ENCODE measurements around the gene DRC3.
"Not testable (repeated sequence)": the region's sequence is repeated elsewhere in the genome, so short reads cannot be mapped to it uniquely, and the experiment has no call there.

Gene DRC3

DNA sequence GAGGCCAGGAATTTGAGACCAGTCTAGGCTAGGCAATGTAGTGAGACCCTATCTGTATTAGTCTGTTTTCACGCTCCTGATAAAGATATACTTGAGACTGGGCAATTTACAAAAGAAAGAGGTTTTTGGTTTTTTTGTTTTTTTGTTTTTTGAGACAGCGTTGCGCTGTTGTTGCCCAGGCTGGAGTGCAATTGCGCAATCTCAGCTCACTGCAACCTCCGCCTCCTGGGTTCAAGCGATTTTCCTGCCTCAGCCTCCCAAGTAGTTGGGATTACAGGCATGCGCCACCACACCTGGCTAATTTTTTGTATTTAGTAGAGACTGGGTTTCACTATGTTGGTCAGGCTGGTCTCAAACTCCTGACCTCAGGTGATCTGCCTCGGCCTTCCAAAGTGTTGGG is 23.2 kb downstream of the DRC3 start:
- DNase-seq, result not testable (repeated sequence)

DNA sequence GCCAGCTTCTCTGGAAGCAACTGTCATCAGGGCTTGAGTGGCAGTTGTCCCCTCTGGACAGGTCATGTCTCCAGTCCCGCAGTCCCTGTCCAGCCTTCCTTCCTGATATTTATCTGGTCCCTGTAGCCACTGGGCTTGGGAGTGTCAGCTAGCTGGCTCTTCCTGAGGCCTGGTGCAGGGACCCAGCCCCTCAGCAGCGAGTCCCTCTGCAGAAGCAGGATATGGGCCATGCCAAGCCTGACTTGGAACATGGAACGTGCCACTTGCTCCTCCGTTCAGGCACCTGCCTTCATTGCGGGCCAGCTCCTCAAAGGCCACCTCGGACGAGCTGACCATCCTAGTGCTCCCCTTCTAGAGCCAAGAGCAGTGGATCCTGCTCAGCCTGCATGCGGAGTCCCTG is 26.3 kb downstream of the DRC3 start:
- DNase-seq, result no peak

DNA sequence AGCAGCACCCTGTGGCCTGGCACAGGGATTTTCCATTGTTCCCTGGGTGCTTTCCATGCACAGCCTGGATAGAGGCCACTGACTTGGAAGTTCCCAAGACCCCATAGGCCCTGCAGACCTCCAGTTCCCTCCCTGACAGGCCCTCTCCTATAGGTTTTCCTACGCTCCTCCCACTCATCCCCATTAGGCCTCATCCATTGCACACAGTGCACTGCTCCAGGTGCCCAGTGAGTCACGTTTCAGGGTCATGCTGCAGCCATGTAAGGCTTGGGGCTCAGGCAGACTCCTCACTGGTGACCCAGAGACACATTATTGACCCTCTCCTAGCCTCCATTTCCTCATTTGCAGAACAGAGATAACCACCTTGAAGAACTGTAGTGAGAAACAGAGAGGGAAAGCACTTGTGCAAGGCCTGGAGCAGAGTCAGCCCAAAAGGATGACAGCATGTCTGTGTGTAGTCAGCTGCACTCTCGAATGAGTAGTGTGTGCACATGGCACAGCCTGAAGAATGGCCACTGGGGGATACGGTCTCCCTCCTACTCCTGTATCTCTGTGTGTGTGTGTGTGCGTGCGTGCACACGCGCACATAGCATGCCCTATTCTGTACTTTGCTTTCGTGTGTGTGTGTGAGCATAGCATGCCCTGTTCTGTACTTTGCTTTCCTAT is 26.8 kb downstream of the DRC3 start:
- DNase-seq, result no peak

DNA sequence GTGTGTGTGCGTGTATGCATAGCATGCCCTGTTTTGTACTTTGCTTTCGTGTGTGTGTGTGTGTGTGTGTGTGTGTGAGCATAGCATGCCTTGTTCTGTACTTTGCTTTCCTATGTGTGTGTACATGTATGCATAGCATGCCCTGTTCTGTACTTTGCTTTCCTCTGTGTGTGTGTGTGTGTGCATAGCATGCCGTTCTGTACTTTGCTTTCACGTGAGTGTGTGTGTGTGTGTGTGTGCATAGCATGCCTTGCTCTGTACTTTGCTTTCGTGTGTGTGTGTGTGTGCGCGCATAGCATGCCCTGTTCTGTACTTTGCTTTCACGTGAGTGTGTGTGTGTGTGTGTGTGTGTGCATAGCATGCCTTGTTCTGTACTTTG is 27.4 kb downstream of the DRC3 start:
- DNase-seq, result no peak

DNA sequence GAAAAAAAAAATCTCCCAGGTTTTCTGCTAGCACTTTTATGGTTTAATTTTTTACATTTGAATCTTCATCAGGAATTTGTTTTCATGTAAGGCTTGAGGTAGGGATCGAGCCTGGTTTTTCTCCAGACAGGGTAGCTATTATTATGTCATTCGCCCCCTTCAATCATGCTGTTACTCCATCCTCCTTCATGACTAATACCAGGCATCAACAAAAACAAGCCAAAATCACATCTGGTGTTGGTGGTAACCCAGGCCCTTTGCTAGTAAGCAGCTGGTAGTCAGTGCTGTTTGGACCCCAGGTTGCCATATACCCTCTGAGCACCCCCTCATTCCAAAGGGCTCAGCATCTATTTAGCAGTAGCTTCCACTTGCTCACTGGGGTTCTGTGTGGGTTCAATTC is 29.5 kb downstream of the DRC3 start:
- DNase-seq, result no peak

DNA sequence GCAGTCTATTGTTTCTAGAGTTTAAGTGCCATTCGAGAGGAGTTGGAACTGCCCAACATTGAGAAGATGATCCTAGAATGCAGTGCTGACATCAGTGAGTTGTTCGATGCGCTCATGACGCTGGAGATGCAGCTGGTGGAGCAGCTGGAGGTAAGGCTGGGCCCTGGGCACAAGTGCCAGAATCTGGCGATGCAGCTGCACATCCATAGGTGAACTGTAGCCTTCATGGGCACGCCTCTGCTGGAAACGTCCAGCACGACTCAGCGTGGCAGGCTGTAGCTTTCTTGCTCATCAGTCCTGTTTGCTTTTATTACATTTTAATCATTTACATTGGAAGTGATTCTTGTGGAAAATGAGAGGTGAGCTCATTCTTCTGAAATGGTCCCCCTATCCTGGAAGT is 31.7 kb downstream of the DRC3 start:
- peak; percentile 95 for DNase-seq

DNA sequence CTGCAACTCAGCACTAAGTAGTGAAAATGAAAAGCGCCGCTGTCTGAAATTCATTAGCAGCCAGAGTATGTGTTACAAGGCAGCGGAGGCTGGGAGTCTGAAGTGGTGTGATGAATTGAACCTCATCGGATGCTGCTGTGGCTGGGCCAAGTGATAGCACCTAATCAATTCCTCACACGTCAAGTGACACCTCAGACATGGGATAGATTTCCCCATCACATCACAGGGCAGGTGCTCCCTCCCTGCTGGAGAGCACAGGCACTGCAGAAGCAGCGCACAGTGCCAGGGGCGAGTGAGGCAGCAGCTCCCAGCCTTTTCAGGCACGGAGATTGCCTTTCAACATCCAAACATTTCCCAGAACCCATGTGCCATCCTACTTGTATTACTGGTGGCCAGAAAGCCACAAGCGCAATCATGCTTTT is 32.2 kb downstream of the DRC3 start:
- DNase-seq, result peak; percentile 9

DNA sequence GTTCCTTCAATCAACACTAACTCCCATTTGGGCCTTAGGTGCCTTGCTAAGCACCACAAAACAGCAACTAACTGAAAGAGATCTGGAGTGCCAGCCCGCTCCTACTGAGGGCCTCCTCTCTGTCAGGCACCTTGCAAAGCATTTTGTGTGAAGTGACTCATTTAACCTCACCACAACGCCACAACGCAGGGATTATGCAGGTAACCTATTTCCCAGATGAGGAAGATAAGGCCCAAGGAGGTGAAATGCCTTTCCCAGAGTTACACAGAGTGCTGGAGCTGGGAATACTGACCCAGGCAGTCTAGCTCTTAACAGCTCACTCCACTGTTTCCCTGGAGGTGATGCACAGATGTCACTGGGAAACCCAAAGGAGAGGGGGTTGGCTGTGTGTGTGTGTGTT is 32.8 kb downstream of the DRC3 start:
- DNase-seq, result no peak

DNA sequence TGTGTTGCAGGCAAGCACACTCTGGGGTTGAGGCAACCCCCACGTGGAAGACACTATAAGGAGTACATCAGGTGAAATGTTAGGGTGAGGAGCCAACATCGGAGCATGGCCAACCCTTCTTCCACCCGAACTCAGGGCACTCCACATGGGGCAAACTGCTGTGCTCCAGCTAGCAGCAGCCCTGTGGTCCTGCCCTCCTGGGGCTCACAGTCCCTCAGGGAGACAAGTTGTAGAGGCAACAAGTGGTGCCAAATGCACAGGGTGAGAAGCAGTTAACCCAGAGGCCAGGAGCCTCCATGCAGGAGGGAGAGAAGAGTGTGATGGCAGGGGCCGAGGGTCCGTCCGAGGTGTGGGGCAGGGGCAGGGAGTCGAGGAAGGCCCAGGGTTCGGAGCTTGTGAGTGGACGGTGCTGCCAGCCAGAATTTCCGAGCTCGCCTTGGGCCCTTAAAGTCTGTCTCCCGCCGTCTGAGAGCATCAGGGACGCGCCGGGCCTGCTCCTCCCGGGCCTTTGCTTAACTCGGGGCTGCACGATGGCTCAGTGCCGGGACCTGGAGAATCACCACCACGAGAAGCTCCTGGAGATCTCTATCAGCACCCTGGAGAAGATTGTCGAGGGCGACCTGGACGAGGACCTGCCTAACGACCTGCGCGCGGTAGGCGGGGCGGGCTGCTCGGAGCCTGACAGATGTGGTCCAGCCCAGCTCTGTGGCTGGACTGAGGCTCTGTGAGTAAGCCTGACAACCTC is 34.0 kb downstream of the DRC3 start:
- no peak for DNase-seq

DNA sequence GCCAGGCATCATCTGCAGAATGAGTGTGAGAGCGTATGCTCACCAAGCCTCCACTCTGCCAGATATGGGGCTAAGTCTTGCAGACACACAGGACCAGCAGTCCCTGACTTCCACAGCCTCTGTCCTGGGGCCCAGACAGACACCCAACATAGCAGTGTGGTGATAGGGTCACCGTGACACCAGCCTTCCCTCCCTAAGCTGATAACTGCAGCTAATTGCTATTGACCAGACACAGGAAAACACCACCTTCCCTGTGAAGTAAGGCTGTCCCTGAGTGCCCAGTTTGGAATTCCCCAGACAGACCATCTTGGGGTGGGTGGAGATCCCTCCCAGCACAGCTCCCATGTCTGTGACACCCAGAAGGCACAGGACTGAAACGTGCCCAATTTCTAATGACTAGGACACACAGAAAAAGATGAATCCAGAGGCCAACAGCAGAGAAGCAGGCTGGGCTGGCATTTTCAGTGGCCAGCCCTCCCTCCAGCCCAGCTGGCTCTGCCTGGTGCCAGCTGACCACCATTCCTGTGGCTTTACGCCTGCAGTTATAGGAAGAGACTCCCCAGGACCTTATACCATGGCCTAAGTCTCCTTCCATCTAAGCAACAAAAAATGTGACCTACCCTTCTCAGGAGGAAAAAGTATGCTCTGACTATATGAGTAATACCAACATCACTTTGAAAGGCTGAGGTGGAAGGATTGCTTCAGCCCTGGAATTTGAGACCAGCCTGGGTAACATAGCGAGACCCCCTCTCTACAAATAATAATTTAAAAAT is 36.0 kb downstream of the DRC3 start:
- no peak for DNase-seq

DNA sequence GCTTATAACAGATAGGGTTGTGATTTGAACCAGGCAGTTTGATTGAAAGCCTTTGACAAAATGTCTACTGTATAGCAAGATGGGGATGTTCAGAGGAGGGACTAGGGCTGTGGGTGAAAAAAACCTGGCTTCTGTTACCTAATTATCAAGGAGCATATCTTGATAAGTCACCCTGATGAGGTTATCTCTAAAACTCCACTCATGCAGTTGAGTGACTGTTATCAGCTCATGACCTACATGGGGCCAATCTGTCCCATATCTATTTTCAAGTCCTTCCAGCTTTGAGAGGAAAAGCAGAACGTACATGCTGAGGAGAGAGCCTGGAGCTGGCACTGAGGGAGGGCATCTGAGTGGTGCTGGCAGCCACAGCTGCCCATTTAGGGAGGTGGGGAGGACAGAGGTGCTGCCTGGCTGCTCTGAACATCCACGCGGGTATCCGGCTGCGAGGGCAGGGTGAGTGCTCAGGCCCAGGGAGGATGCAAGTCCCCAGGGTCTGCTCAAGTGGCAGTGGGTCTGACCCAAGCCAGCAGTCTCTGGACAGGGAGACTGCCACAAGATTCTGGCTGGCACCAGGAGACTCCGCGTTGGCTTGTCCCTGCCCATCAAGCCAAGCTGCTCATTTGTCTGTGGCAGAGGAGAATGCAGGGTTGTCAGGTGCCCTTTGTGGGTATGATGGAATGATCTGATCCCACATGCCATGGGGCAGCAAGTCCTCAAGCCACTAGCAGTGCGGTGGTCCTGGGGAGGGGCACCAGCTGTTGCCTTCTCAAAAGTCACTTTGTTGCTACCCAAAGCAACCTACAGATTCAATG is 37.2 kb downstream of the DRC3 start:
- DNase-seq, result no peak

DNA sequence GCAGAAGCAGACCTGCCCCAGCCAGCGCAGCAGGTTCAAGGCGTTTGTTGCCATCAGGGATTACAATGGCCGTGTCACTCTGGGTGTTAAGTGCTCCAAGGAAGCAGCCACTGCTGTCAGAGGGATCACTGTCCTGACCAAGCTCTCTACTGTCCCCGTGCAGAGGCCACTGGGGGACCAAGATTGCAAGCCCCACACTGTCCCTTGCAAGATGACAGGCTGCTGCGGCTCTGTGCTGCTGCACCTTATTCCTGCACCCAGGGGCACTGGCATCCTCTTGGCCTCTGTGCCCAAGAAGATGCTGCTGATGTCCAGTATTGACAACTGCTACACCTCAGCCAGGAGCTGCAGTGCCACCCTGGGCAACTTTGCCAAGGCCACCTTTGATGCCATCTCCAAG is 38.6 kb downstream of the DRC3 start:
- DNase-seq, result no peak

DNA sequence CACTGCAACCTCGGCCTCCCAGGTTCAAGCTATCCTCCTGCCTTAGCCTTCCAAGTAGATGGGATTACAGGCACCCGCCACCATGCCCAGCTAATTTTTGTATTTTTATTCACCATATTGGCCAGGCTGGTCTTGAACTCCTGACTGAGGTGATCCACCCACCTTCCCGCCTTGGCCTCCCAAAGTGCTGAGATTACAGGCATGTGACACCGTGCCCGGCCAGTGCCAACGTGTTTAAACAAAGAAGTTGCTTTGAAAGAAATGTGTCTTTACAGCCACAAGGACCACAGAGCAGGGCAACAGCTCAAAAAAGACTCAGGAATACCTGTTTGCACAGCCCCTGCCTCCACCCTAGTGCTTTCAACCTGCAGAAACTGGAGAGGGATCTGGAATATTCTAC is 41.3 kb downstream of the DRC3 start:
- DNase-seq, result no peak

DNA sequence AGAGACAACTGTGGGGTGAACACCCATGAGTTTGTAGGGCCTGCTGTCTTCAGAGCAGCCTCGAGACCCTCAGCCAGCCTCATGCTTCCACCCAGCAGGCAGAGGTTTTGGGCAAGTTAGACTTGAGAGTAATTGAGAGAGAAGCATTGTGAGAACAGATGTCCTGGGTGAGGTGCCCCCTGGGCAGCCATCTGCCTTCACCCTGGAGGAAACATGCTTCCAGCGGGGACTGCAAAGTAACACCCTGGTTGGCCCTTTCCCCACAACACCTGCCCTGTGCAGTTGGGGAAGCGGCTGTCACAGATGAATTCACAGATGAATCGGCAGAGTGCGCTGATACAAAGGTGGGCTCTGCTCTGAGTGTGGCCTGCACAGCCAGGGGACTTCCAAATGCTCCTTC is 42.9 kb downstream of the DRC3 start:
- DNase-seq, result no peak

DNA sequence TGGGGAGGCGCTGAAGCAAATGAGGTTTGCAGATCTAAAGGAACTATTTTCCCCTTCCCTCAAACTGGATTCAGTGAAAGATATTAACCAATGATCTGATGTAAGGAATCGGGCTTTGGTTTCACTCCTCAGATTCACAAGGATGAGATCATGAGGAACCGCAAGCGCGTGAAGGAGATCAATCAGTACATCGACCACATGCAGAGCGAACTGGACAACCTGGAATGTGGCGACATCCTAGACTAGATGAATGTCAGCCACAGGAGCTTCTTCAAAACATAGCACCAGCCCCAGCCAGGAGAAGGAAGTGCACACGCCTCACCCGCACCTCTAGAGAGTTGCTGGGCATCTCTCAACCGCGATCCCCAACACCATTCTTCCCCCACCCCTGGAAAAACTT is 43.8 kb downstream of the DRC3 start:
- no peak for DNase-seq

DNA sequence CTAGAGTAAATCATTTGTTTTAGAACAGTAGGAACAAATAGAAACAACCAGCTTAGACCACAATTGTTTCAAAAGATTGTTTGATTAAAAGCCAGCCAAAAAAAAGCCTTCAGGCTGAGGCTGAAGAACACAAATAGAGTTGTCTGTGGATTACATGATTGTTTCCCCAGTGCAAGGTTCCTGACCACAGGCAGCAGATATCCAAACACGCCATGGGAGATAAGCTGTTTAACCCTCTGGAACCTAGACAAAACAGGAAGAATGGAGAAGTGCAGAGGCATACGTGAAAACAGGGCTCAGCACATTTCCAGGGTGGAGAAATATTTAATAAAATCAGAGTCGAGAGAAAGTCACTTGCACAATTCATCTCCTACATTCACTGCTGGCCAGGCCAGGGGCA is 45.3 kb downstream of the DRC3 start:
- DNase-seq, result no peak

DNA sequence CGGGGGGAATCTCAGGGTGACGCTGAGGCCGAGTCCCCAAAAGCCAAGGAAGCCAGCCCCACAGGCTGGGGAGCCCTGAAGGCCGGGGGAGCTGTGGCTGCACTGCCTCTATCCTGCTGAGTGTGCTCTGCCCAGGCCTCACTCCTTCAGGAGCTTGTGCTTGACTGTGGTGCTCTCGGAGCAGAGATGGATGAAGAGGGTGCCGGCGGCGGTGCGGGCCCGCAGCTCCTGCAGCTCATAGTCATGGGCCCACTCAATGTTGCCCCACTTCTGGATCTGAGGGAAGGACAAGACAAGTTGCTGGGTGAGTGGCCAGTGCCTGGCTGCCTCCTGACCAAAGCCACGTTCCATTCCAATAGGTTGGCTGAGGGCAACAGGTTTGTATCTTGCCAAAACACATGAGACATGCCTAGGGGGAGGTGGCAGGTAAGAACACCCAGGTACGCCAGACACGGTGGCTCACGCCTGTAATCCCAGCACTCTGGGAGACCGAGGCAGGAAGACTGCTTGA is 45.8 kb downstream of the DRC3 start:
- DNase-seq, result no peak

DNA sequence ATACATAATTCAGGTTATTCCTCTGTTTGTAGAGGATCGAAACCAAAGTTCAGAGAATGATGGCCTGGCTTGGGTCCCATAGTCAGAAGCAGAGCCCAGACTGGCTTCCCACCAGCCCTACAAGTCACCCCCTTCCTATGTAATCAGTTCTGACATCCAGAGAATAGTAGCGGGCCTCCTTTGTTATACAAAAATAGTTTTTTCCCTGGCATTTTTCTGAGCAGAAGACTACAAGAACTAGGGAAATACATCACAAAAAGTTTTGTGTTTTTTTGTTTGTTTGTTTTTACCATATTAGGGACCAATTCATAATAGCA is 47.1 kb downstream of the DRC3 start:
- DNase-seq, result no peak

DNA sequence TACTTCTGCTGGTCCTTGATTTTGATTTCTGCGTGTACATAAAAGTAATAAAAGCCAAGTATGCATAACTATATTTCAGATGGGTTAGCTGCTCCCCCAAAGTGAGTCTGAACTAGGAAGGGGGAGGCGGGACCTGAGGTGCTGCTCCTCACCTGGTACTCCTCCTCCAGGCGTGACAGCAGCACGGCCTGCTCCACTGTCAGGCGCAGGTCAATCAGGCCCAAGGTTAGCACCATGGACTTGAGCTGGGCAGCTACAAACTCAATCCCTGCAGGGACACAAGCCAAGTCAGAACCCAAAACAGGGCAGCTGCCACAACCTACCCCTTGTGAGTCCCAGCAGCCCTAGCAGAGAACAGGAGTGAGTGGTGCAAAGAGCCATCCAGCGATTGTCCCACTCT is 48.3 kb downstream of the DRC3 start:
- no peak for DNase-seq

DNA sequence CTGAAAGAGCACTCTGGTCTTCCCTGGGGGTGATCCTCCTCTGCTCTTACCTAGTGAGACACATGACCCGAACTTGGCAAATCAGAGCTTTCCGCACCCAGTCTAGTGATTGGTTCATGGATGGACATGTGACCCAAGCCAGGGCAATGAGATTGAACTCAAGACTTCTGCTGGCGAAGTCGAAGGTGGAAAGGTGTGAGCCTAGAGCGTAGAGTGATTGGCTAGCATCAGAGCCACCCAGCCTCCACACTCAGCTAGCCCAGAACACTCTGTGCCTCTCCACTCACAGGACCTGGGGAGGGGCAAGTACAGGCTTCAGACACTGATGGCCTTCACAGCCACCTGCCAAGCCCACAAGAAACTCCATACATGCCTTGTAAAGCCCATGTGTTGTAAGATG is 48.7 kb downstream of the DRC3 start:
- DNase-seq, result no peak

DNA sequence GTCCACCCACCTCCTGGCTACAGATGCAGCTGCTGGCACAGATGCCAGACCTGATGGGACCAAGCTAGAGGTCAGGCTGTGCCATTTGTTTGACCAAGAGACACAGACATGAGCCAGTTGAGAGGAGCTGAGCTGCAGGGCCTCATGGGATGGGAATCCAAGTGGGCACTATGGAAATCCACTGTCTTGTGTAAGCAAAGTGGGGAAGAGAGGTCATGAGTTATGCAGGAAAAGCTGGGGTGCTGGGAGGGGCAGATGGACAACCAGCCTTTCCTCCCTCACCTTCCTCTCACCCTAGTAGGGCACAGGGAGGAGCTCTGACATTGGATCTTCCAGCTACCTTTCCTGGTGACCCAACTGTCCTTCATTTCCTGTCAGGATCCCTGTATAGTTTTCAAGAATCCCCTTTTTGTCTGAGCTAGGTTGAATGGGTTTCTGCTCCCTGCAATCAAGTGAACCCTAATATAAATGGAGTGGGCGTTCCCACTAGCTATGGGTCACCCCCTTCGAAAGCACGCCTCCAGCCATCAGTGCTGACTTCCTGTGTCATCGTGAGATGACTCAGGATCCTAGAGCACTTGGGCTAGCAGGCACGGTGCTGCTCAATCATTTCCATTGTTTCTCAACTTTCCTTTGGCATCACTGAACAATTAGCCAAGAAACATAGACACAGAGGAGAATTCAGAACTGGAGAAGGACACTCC is 52.7 kb downstream of the DRC3 start:
- DNase-seq, result no peak

DNA sequence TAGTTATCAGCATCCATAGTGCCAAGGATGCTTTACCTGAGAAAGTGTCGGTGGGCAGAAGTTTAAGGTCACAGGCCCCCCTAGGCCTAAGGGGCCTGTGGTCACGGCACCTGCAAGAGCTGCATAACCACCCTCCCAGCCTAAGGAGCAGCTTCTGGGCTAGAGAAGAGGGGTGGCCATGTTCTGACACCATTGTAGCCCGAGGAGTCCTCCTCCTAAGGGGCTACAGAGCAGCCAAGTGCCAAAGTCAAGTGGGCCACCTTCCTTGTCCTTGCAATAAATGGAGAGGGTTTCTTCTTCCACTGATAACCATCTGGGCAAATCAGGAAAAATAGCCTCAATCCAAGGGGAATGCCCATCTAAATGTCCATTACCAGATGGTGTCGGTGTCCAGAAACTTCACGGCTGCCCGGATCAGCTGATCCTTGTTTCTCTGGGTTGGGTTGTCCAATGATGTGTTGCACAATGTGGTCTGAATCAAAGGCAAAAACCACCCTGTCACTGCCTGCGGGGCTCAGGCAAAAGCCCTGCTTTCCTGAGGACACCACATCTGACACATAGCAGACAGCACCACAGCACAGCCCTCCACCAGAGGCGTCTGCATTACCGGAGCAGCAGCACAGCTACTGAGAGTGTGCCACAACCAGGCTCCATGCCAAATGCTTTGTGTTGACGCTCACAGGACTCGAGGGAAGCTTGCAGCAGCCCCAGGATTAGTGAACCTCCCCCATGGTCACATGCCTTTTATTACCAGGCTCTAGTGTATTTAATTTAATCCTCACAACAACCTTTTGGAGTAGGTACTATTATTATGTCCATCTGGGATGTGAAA is 53.5 kb downstream of the DRC3 start:
- DNase-seq, result peak; percentile 29

Data from NCI-H1105 treated with DMSO at 0.1 percent for 48 hours (cell line).